ENCODE data around the gene TMEM273.

TMEM273 gene

GRCh38 chr10:49161411-49161997 lies 26.7 kb downstream of the TMEM273 start:
- no peak for DNase-seq

GRCh38 chr10:49160814-49161213 lies 27.4 kb downstream of the TMEM273 start:
- DNase-seq: no peak

DNA sequence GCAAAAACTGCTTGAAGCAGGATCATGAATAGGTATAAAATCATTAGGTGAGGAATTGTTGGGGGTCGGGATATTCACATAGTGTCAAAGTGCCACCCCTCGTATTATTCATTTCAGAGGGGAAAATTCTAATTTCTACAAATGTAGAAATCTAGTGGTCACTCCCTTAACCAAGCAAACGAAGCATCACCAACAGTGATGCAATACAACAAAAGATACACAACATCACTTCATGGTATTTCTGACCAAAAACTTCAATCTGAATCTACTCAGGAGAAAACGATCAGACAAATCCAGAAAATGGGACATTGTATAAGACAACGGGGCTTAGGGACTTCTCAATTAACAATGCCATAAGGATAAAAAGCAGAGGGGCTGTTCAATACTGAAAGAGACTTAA lies 28.1 kb downstream of the TMEM273 start:
- no peak for DNase-seq

GRCh38 chr10:49158915-49159314 lies 29.3 kb downstream of the TMEM273 start:
- no peak for DNase-seq

GRCh38 chr10:49158404-49158803 lies 29.8 kb downstream of the TMEM273 start:
- no peak for DNase-seq

GRCh38 chr10:49157229-49157628 lies 31.0 kb downstream of the TMEM273 start:
- DNase-seq: no peak

DNA sequence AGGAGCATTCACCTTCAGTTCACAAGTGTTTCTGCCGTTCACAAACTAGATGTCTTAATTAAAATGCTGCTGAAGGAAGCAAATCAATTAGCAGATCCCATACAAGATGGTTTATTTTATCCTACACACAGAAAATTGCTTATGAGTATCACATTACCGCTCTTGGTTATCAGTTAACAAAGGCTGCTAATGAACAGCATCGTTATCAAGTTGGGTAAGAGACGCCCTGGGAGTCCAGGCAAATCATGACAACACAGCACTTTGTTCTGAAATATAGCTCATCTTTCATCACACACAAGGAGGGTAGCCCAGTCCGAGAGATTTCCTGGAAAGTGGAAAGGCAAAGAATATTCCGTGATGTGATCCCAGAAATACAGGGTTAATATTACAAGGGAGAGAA lies 33.5 kb downstream of the TMEM273 start:
- DNase-seq: no peak

DNA sequence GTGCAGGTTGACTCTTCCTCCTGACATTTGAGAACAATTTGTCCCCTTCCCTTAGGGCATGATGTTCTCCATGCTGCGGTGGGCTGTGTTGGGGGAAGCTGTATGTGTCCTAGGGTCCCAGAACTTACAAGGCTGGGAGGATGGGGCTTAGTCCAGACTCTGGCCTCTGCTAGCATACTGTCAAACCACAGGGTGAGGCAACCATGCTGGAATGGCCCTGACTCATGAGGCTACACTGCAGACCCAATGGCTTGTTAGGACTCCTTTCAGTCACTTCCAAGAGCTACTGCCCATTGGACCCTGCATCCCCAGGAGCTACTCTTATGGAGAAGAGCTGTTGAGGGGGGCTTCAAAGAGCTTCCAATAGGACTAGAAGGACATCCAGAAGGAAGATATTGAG lies 34.2 kb downstream of the TMEM273 start:
- DNase-seq: no peak

DNA sequence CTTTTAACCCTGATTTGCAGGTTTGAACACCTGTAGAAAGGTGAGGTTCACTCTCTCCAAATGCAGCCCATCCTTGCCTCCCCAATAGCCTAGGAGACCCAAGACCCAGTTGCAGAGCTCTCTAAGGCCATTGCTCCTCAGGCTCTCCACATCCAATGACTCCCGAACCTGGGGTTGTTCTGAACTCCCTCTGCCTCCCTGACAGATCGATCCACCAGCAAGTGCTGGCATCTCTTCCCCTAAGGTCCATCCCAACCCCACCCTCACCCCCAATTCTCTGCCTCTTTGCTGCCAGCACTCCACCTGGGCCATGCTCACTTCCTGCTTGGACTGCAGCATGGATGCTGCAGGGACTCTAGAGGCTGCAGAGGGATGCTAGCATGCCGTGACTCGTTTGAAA lies 35.1 kb downstream of the TMEM273 start:
- no peak for DNase-seq

DNA sequence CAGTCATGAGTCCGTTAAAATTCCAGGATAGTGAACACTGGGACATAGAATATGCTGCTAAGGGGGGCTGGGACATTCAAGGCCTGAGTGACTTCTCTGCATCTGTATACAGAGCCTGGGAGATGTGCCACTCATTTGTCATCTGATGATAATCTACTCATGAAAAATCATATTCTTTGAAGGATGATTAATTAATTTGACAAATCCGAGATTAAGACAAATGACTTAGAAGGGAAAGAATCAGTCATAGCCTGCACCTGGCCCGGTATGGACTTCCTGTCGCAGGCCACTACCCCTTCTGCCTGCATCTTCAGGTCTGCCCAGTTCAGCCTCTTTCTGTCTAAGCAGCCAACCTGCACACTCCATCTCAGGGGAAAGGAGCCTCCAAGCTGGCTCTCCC lies 35.5 kb downstream of the TMEM273 start:
- no peak for DNase-seq

DNA sequence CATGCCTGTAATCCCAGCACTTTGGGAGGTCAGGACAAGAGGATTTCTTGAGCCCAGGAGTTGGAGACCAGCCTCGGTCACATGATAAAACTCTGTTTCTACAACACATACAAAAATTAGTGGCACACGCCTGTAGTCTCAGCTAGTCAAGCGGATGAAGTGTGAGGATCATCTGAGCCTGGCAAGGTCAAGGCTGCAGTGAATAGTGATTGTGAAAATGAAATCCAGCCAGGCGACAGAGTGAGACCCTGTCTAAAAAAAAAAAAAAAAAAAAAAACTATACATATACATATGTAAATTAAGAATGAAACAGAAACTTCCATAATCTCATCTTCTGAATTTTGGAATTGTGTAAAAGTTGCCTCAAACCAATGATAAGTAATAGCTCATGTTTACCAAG lies 36.2 kb downstream of the TMEM273 start:
- DNase-seq: no peak

DNA sequence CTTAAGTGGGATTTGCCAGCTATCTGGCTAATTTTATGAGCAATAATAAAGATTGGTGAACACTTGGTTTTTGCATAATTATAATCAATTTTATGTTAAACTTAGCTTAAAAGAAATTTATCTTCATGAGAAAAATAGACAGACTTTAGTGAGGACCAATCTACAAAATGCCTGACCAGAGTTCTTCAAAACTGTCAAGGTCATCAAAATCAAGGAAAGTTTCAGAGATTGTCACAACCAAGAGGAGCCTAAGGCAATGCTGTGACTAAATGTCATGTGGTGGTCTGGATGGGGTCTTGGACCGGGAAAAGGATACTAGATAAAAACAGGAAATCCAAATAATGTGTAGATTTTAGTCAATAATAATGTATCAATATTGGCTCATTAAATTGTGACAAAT lies 36.7 kb downstream of the TMEM273 start:
- DNase-seq: no peak

DNA sequence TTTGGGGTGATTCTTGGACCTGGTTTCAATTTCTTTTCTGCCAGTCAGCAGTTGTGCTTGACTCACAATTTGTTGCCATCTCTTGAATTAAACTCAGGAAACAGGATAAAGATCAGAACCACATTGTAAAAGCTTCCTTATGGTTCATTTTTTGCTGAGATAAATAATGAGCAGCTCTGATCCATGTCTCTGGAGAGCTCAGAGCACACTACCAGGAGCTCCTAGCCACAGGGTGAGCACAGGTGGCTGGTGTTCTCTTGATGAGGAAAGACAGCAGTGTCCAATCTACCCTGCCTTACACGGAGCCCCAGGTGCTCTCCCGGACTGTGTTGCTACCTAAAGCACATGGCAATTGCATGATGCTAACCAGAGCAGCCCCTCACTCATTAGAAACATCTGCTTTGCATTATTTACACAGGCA lies 37.2 kb downstream of the TMEM273 start:
- no peak for DNase-seq

- no peak for DNase-seq
These were observed 37.8 kb downstream of the TMEM273 start for GRCh38 chr10:49150426-49150825.

DNA sequence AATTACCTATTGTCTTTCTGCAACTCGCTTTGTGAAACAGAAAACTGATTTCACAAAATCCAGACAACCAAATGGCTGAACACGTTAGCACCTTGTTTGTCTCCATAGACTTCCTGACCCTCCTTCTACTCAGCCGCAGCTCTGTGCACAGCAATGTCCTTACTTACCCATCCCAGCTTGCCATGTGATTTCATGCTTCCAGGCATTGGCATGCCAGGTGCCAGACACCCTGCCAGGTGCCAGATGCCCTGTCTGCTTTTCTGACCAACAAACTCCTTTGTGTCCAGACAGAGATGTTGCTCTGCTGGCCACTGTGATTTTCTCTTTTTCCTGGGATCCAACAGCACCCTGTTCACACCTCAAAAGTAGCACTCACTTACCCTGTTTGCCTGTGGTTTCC lies 38.3 kb downstream of the TMEM273 start:
- DNase-seq: no peak

DNA sequence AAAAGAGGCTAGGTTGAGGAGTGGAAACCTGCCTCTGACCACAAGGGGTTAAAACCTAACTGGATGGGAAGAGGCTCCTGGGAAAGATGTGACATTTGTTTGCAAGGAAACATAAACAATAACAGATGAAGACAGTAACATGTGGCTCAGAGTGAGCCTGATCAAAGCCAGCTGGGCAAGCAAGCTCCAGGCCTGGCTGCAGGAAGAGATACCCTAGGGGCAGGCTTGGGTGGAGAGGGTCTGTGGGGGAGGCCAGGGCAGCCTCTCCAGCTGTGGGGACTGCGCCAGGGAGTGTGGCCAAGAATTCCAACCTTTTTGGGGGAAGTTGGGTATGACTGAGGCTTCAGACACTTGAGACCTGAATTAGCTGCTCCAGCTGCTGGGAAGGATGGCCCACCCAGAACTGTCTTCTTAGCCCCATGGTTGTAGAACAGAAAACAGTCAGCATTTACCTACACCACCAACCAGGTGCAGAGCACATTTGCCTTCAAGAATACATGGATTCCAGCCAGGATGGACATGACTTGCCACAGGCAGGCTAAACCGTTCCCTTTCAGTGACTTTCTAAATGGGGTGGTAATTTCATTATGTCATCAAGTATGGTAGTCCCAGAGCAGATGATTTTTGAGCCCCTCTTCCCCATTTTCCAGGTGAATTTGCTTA lies 44.0 kb downstream of the TMEM273 start:
- DNase-seq: peak; percentile 81

DNA sequence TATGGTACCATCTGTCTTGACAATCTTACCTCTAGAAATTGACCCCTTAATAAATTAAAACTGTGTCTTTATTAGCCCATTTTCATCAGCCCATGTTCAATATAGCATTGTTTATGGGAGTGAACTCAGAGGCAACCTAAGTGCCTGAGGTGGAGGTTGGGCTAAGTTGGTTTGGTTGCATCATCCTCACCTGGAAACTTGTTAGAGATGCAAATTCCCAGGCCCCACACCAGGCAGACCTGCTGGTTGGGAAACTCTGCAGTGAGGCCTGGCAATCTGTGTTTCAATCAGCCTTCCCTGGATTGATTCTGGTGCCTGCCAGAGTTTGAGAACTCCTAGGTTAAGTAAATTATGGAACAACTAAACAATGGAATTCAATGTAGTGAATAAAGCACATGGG lies 44.9 kb downstream of the TMEM273 start:
- DNase-seq: no peak

DNA sequence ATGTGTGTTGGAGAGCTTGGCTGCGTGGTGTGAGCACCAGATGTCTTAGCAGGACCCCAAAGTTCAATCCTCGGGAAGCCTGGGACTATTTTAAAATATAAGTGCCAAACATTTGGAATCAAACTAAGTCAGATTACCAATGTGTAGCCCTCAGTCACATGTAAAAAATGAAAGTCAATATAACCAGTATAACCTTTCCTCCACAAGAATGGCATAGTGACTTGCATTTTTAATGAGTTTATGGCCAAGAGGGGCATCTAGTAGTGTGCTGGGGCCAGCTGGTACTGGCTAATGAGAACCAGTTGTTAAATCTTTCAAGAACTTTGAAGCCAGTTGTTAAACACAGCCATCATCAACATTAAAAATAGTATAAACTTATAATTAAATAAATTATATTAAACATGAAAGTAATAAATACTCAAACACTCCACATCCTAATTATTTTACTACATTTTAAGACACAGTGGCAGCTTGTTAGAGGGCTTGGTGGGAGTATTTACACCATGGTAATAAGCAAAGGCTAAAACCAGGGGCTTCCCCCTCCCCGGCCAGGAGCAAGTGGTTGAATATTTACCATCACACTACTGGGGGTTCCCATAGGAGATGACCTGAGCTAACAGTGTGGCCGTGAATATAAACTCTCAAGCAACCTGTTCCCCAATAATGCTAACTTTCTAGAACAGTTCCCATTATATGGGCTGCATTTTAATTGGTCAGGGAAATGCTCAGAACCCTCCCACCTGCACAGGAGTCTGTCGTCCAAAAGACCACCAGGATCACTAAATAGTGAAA lies 46.5 kb downstream of the TMEM273 start:
- DNase-seq: no peak

- DNase-seq: no peak
These were observed 47.6 kb downstream of the TMEM273 start for GRCh38 chr10:49140304-49141177.

DNA sequence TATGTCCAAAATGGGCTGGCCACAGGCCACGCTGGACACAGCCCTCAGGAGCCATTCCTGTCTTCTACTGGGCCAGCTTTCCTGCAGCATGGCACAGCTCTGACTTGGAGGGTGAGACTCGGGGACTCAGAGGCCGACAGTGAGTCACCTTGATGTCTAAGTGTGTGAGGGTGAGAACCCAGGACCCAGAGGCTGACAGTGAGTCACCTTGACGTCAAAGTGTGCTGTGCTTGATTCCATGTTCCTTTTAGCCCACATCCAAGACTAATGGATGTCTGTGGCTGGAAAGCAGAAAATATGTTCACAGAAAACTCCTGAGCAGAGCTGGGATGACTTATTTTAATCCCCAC lies 48.4 kb downstream of the TMEM273 start:
- no peak for DNase-seq

GRCh38 chr10:49139028-49139845 lies 49.0 kb downstream of the TMEM273 start:
- peak; percentile 47 for DNase-seq

GRCh38 chr10:49138361-49138891 lies 49.8 kb downstream of the TMEM273 start:
- DNase-seq: peak; percentile 86
